Neural progenitor cell (in vitro differentiated cells): ENCODE data around the gene CFAP97D2. TPM values are rescaled to one million over a fixed set of nuclear protein-coding genes. Genes with fewer than 3 reads are reported as not detected.

Experiments used
- DNase-seq: peaks from one replicate; pipeline ENCODE4 v3.0.0-alpha.2; 2016; ENCODE audit warnings: low spot score
- H2AFZ ChIP-seq: fragments of 200-600 bp; sonication (generic); replicated peaks from 2 replicates; pipeline ENCODE4 v1.6.1; 2016; ENCODE audit warnings: antibody characterized with exemption
- H3F3A ChIP-seq: fragments of 200-600 bp; sonication (generic); 2 replicates; pipeline ENCODE4 v1.6.1; 2016; ENCODE audit warnings: antibody characterized with exemption, low read depth
- H3K27ac ChIP-seq: fragments of 200-600 bp; sonication (generic); 2 replicates; pipeline ENCODE4 v1.5.1; 2016; ENCODE audit warnings: mild to moderate bottlenecking
- H3K27me3 ChIP-seq: fragments of 200-600 bp; sonication (generic); 2 replicates; pipeline ENCODE4 v1.6.1; 2016; ENCODE audit warnings: mild to moderate bottlenecking, moderate library complexity
- H3K36me3 ChIP-seq: fragments of 200-600 bp; sonication (generic); 2 replicates; pipeline ENCODE4 v1.5.1; 2016
- H3K4me1 ChIP-seq: fragments of 200-600 bp; sonication (generic); 2 replicates; pipeline ENCODE4 v1.6.1; 2016; ENCODE audit warnings: mixed run types
- H3K4me2 ChIP-seq: fragments of 200-600 bp; sonication (generic); 2 replicates; pipeline ENCODE4 v1.6.1; 2016
- H3K4me3 ChIP-seq: fragments of 200-600 bp; sonication (generic); 2 replicates; pipeline ENCODE4 v1.5.1; 2016
- H3K79me2 ChIP-seq: fragments of 200-600 bp; sonication (generic); 2 replicates; pipeline ENCODE4 v1.6.1; 2016; ENCODE audit warnings: low read depth
- H3K9ac ChIP-seq: fragments of 200-600 bp; sonication (generic); 2 replicates; pipeline ENCODE4 v1.6.1; 2016
- H3K9me3 ChIP-seq: fragments of 200-600 bp; sonication (generic); 2 replicates; pipeline ENCODE4 v1.5.1; 2016; ENCODE audit warnings: low read depth
- H4K20me1 ChIP-seq: fragments of 200-600 bp; sonication (generic); 2 replicates; pipeline ENCODE4 v1.6.1; 2016; ENCODE audit warnings: low read depth
- H3K27ac Mint-ChIP-seq: 3 replicates; pipeline ENCODE4 v1.8.0; 2021; ENCODE audit warnings: mixed read lengths
- H3K27me3 Mint-ChIP-seq: 2 replicates; pipeline ENCODE4 v1.8.0; 2022; ENCODE audit warnings: low read depth, mild to moderate bottlenecking, inconsistent platforms, moderate library complexity, mixed read lengths; ENCODE audit not compliant: insufficient read depth
- H3K36me3 Mint-ChIP-seq: 3 replicates; pipeline ENCODE4 v1.8.0; 2021; ENCODE audit warnings: mixed read lengths
- H3K4me1 Mint-ChIP-seq: 3 replicates; pipeline ENCODE4 v1.8.0; 2021; ENCODE audit warnings: mixed read lengths
- H3K4me3 Mint-ChIP-seq: 3 replicates; pipeline ENCODE4 v1.8.0; 2021; ENCODE audit warnings: mild to moderate bottlenecking, moderate library complexity, mixed read lengths
- H3K9me3 Mint-ChIP-seq: 3 replicates; pipeline ENCODE4 v1.8.0; 2020; ENCODE audit warnings: mixed read lengths
- EZH2 ChIP-seq: fragments of 200-600 bp; sonication (generic); IDR thresholded peaks from 2 replicates; pipeline ENCODE4 v1.6.1; 2017; ENCODE audit warnings: antibody characterized with exemption, mild to moderate bottlenecking, moderate library complexity
- EZH2phosphoT487 ChIP-seq: fragments of 200-600 bp; sonication (generic); IDR thresholded peaks from 2 replicates; pipeline ENCODE4 v1.6.1; 2017; ENCODE audit warnings: antibody characterized with exemption
- total RNA-seq: library from RNA; depleted of rRNA; stranded (reverse); fragments of >200 nt; gene quantifications from 2 replicates; pipeline ENCODE4 v1.2.3, GENCODE V29; 2015; ENCODE audit warnings: low replicate concordance
- TF ChIP-seq, protein P1 (sequence below): fragments of 200-600 bp; sonication (generic); IDR thresholded peaks from 2 replicates; pipeline ENCODE4 v1.5.1; 2017; ENCODE audit warnings: antibody characterized with exemption, mild to moderate bottlenecking

Gene CFAP97D2
- total RNA-seq, 1 donor from 2014 or later = not detected

- H3K4me3 ChIP-seq = no peak overlapping the region
- Mint-ChIP-seq H3K27ac (no peak overlapping the region), H3K36me3 (peaks cover 2% of the 10 kb centered on the region), H3K4me1 (peaks cover 32% of the 10 kb centered on the region), H3K4me3 (no peak overlapping the region), H3K9me3 (no peaks in the 10 kb centered on the region), H3K27me3 (peaks cover 20% of the 10 kb centered on the region)
- H3K9ac ChIP-seq = no peak overlapping the region
- no peak for TF ChIP-seq EZH2phosphoT487
- TF ChIP-seq EZH2 = no peak
- TF ChIP-seq, protein P1, sequence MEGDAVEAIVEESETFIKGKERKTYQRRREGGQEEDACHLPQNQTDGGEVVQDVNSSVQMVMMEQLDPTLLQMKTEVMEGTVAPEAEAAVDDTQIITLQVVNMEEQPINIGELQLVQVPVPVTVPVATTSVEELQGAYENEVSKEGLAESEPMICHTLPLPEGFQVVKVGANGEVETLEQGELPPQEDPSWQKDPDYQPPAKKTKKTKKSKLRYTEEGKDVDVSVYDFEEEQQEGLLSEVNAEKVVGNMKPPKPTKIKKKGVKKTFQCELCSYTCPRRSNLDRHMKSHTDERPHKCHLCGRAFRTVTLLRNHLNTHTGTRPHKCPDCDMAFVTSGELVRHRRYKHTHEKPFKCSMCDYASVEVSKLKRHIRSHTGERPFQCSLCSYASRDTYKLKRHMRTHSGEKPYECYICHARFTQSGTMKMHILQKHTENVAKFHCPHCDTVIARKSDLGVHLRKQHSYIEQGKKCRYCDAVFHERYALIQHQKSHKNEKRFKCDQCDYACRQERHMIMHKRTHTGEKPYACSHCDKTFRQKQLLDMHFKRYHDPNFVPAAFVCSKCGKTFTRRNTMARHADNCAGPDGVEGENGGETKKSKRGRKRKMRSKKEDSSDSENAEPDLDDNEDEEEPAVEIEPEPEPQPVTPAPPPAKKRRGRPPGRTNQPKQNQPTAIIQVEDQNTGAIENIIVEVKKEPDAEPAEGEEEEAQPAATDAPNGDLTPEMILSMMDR = no peak
- peaks cover 21% of the 10 kb centered on the region for H3K79me2 ChIP-seq
- H3K9me3 ChIP-seq = no peaks in the 10 kb centered on the region
- H4K20me1 ChIP-seq = peaks cover 16% of the 10 kb centered on the region
- H3K27me3 ChIP-seq = peaks cover 30% of the 10 kb centered on the region
- no peak overlapping the region for H2AFZ ChIP-seq
- H3K27ac ChIP-seq = no peak overlapping the region
- DNase-seq = no peak
- no peak overlapping the region for H3K4me2 ChIP-seq
- peaks cover 14% of the 10 kb centered on the region for H3F3A ChIP-seq
- H3K4me1 ChIP-seq = peaks cover 24% of the 10 kb centered on the region
- no peaks in the 10 kb centered on the region for H3K36me3 ChIP-seq
Observed at GRCh38 chr13:114231886-114232285, 52.8 kb downstream of the CFAP97D2 start.

GRCh38 chr13:114234266-114234644, 55.2 kb downstream of the CFAP97D2 start:
- peak overlapping the region; percentile 86 for H2AFZ ChIP-seq
- peak overlapping the region; percentile 93 for H3K27ac Mint-ChIP-seq
- H3F3A ChIP-seq = peaks cover 12% of the 10 kb centered on the region

DNA sequence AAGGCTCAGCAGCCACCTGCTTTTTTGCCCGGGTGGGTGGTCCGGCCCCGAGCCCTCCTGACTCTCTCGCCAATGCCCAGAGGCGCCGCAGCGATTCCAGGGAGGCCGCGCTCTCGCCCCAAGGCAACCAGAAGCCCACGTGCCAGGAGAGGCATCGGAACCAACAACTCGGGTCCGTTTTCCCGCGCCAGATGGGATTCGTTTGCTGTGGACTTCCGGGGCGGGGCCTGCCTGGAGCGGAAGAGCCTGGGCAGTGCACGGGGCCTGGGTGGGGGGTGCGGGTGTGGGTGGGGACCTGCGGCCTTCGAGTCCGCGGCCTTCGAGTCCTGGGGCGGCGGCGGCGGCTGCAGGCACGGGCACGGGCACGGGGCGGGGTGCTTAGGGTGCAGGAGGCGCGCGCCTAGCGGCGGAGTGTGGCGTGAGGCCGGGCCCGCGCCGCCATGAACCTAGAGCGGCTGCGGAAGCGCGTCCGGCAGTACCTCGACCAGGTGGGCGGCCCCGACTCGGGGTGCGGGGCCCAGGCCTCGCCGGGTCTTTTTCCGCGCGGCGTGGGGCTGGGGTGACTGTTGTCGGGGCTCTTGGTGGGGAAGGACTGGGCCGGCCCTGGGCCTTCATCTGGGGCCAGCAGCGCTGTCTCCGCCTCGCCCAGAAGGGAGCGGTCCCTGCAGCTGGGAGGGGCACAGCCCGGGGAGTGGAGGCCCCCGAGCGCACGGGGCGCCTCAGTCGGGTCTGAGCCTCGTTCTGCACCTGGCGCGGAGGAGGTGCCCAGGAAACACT, 55.8 kb downstream of the CFAP97D2 start, which contains the start of gene CDC16:
CDC16 (plus strand) TSS at position 253 of the 777 bp plus-strand sequence; CDS start at position 441, 188 bp downstream.
- H3K27ac ChIP-seq = no peak within 1 kb of the TSS
- H3K36me3 Mint-ChIP-seq = peaks cover 17% of the 10 kb centered on the region
- peak within 1 kb of the TSS; percentile 31 for H3K9ac ChIP-seq
- TF ChIP-seq EZH2 = no peak
- TF ChIP-seq, protein P1 = peak; percentile 45
- peaks cover 18% of the 10 kb centered on the region for H4K20me1 ChIP-seq
- H3K4me3 ChIP-seq = peak within 1 kb of the TSS; percentile 79
- peaks cover 7% of the 10 kb centered on the region for H3F3A ChIP-seq
- H3K27me3 ChIP-seq = peaks cover 20% of the 10 kb centered on the region
- no peaks in the 10 kb centered on the region for H3K9me3 ChIP-seq
- H3K4me3 Mint-ChIP-seq = peak within 1 kb of the TSS; percentile 93
- DNase-seq = peak; percentile 91
- peaks cover 12% of the 10 kb centered on the region for H3K36me3 ChIP-seq
- H3K4me1 Mint-ChIP-seq = peaks cover 20% of the 10 kb centered on the region
- H3K27ac Mint-ChIP-seq = peak within 1 kb of the TSS; percentile 93
- peak within 1 kb of the TSS; percentile 86 for H2AFZ ChIP-seq
- H3K4me2 ChIP-seq = peak within 1 kb of the TSS; percentile 94
- H3K79me2 ChIP-seq = peaks cover 24% of the 10 kb centered on the region
- peaks cover 12% of the 10 kb centered on the region for H3K4me1 ChIP-seq
- peaks cover 12% of the 10 kb centered on the region for H3K27me3 Mint-ChIP-seq
- no peaks in the 10 kb centered on the region for H3K9me3 Mint-ChIP-seq

More at GRCh38 chr13:114234266-114234644, 55.2 kb downstream of the CFAP97D2 start:
- Mint-ChIP-seq H3K4me1 (peaks cover 26% of the 10 kb centered on the region), H3K4me3 (peak overlapping the region; percentile 93), H3K27me3 (peaks cover 12% of the 10 kb centered on the region), H3K36me3 (peaks cover 14% of the 10 kb centered on the region), H3K9me3 (no peaks in the 10 kb centered on the region)
- peak overlapping the region; percentile 79 for H3K4me3 ChIP-seq
- peak overlapping the region; percentile 94 for H3K4me2 ChIP-seq
- TF ChIP-seq EZH2phosphoT487 (no peak), EZH2 (no peak)
- TF ChIP-seq, protein P1 = no peak
- peaks cover 18% of the 10 kb centered on the region for H3K4me1 ChIP-seq
- peaks cover 7% of the 10 kb centered on the region for H3K36me3 ChIP-seq
- H3K9ac ChIP-seq = no peak overlapping the region
- DNase-seq = no peak
- H3K27ac ChIP-seq = no peak overlapping the region
- peaks cover 18% of the 10 kb centered on the region for H4K20me1 ChIP-seq
- H3K79me2 ChIP-seq = peaks cover 24% of the 10 kb centered on the region
- H3K9me3 ChIP-seq = no peaks in the 10 kb centered on the region
- peaks cover 26% of the 10 kb centered on the region for H3K27me3 ChIP-seq
